Astrocyte (in vitro differentiated cells and primary cell): ENCODE results near the gene KRTAP7-1. TPM values are rescaled to one million over a fixed set of nuclear protein-coding genes. Genes with fewer than 3 reads are reported as not detected.

Experiments used
- DNase-seq: peaks from one replicate; pipeline ENCODE4 v3.0.0-alpha.2; 2010; ENCODE audit warnings: low read depth
- FAIRE-seq: peaks from 2 replicates; lab custom pipeline; 2011; peaks lifted over from hg19 to GRCh38; lab: Jason Lieb, UNC
- H2AFZ ChIP-seq: 2 replicates; pipeline ENCODE4 v1.6.0; 2012; ENCODE audit warnings: low read depth, low read length, inconsistent platforms
- H3K27ac ChIP-seq: 2 replicates; pipeline ENCODE4 v1.5.1; 2011; ENCODE audit warnings: low read depth, low read length, inconsistent platforms
- H3K27me3 ChIP-seq: 2 replicates; pipeline ENCODE4 v1.6.0; 2011; ENCODE audit warnings: low read length, inconsistent platforms; ENCODE audit not compliant: insufficient read depth
- H3K36me3 ChIP-seq: 2 replicates; pipeline ENCODE4 v1.5.1; 2011; ENCODE audit warnings: low read length, inconsistent platforms; ENCODE audit not compliant: insufficient read depth
- H3K4me1 ChIP-seq: 2 replicates; pipeline ENCODE4 v1.5.1; 2011; ENCODE audit warnings: low read length, inconsistent platforms; ENCODE audit not compliant: insufficient read depth
- H3K4me2 ChIP-seq: 2 replicates; pipeline ENCODE4 v1.6.0; 2012; ENCODE audit warnings: low read length, inconsistent platforms
- H3K4me3 ChIP-seq: 2 replicates; pipeline ENCODE4 v1.5.1; 2011; ENCODE audit warnings: low read depth, mild to moderate bottlenecking, low read length, inconsistent platforms; ENCODE audit not compliant: insufficient read depth
- H3K79me2 ChIP-seq: 2 replicates; pipeline ENCODE4 v1.6.0; 2012; ENCODE audit warnings: mild to moderate bottlenecking, low read length, inconsistent platforms; ENCODE audit not compliant: insufficient read depth
- H3K9ac ChIP-seq: 2 replicates; pipeline ENCODE4 v1.6.0; 2012; ENCODE audit warnings: mild to moderate bottlenecking, low read length, inconsistent platforms
- H3K9me3 ChIP-seq: 2 replicates; pipeline ENCODE4 v1.5.1; 2012; ENCODE audit warnings: low read depth, mild to moderate bottlenecking, low read length, inconsistent platforms; ENCODE audit not compliant: insufficient read depth
- H4K20me1 ChIP-seq: 2 replicates; pipeline ENCODE4 v1.6.0; 2012; ENCODE audit warnings: low read length, inconsistent platforms; ENCODE audit not compliant: insufficient read depth
- H3K27ac Mint-ChIP-seq: one replicate; pipeline ENCODE4 v1.8.0; 2021; ENCODE audit warnings: mild to moderate bottlenecking, mixed read lengths; ENCODE audit not compliant: unreplicated experiment
- H3K27me3 Mint-ChIP-seq: one replicate; pipeline ENCODE4 v1.8.0; 2021; ENCODE audit warnings: low read depth, mixed read lengths; ENCODE audit not compliant: unreplicated experiment
- H3K36me3 Mint-ChIP-seq: one replicate; pipeline ENCODE4 v1.8.0; 2021; ENCODE audit warnings: low read depth, mixed read lengths; ENCODE audit not compliant: unreplicated experiment
- H3K4me1 Mint-ChIP-seq: one replicate; pipeline ENCODE4 v1.8.0; 2021; ENCODE audit warnings: low read depth, mixed read lengths; ENCODE audit not compliant: unreplicated experiment
- H3K4me3 Mint-ChIP-seq: one replicate; pipeline ENCODE4 v1.8.0; 2021; ENCODE audit warnings: mild to moderate bottlenecking, moderate library complexity, mixed read lengths; ENCODE audit not compliant: unreplicated experiment
- H3K9me3 Mint-ChIP-seq: one replicate; pipeline ENCODE4 v1.8.0; 2021; ENCODE audit warnings: mild to moderate bottlenecking, mixed read lengths; ENCODE audit not compliant: unreplicated experiment
- CTCF ChIP-seq: IDR thresholded peaks from 2 replicates; pipeline ENCODE4 v1.5.1; 2011; ENCODE audit warnings: low read depth, mild to moderate bottlenecking, inconsistent platforms, low read length, moderate library complexity; ENCODE audit not compliant: insufficient read depth
- EZH2 ChIP-seq: IDR thresholded peaks from 2 replicates; pipeline ENCODE4 v1.6.1; 2012; ENCODE audit warnings: mild to moderate bottlenecking, low read length, inconsistent platforms; ENCODE audit not compliant: insufficient read depth
- total RNA-seq: library from RNA; stranded (reverse); gene quantifications from 2 replicates; pipeline ENCODE4 v1.2.1, GENCODE V29; 2021

Gene KRTAP7-1
- total RNA-seq, 1 donor from 2014 or later = not detected

GRCh38 chr21:30842990-30843389 lies 13.4 kb upstream of the KRTAP7-1 start:
- DNase-seq = no peak
- no peaks in the 10 kb centered on the region for H3K4me1 Mint-ChIP-seq

GRCh38 chr21:30839304-30839703 lies 9.7 kb upstream of the KRTAP7-1 start:
- H4K20me1 ChIP-seq = no peaks in the 10 kb centered on the region
- no peak overlapping the region for H3K27ac ChIP-seq
- Mint-ChIP-seq H3K4me1 (no peaks in the 10 kb centered on the region), H3K4me3 (no peak overlapping the region), H3K36me3 (no peaks in the 10 kb centered on the region), H3K27me3 (no peaks in the 10 kb centered on the region), H3K27ac (no peak overlapping the region), H3K9me3 (no peaks in the 10 kb centered on the region)
- H3K79me2 ChIP-seq = no peaks in the 10 kb centered on the region
- H3K36me3 ChIP-seq = no peaks in the 10 kb centered on the region
- H3K9me3 ChIP-seq = peaks cover 2% of the 10 kb centered on the region
- DNase-seq = no peak
- no peak overlapping the region for H3K9ac ChIP-seq
- H3K4me2 ChIP-seq = no peak overlapping the region
- FAIRE-seq = no peak
- no peaks in the 10 kb centered on the region for H3K27me3 ChIP-seq
- H3K4me3 ChIP-seq = no peak overlapping the region
- H3K4me1 ChIP-seq = no peaks in the 10 kb centered on the region
- TF ChIP-seq CTCF = peak; percentile 13
- TF ChIP-seq EZH2 = no peak
- H2AFZ ChIP-seq = no peak overlapping the region

More at GRCh38 chr21:30842990-30843389, 13.4 kb upstream of the KRTAP7-1 start:
- Histone ChIP-seq H3K4me1 (no peaks in the 10 kb centered on the region), H3K9me3 (peaks cover under 1% of the 10 kb centered on the region), H3K4me3 (no peak overlapping the region), H4K20me1 (no peaks in the 10 kb centered on the region), H3K36me3 (no peaks in the 10 kb centered on the region), H2AFZ (no peak overlapping the region), H3K27ac (no peak overlapping the region), H3K4me2 (no peak overlapping the region), H3K27me3 (no peaks in the 10 kb centered on the region), H3K79me2 (no peaks in the 10 kb centered on the region), H3K9ac (no peak overlapping the region)
- no peak overlapping the region for H3K4me3 Mint-ChIP-seq
- H3K27me3 Mint-ChIP-seq = no peaks in the 10 kb centered on the region
- no peak for FAIRE-seq
- H3K9me3 Mint-ChIP-seq = no peaks in the 10 kb centered on the region
- TF ChIP-seq CTCF (no peak), EZH2 (no peak)
- H3K36me3 Mint-ChIP-seq = no peaks in the 10 kb centered on the region
- H3K27ac Mint-ChIP-seq = no peak overlapping the region

- no peak for FAIRE-seq
- Histone ChIP-seq H3K4me2 (no peak overlapping the region), H3K27ac (no peak overlapping the region), H3K79me2 (no peaks in the 10 kb centered on the region), H4K20me1 (no peaks in the 10 kb centered on the region), H3K27me3 (no peaks in the 10 kb centered on the region), H3K4me3 (no peak overlapping the region), H3K9ac (no peak overlapping the region), H3K9me3 (peaks cover 2% of the 10 kb centered on the region), H2AFZ (no peak overlapping the region), H3K36me3 (no peaks in the 10 kb centered on the region), H3K4me1 (no peaks in the 10 kb centered on the region)
- no peak for TF ChIP-seq EZH2
- TF ChIP-seq CTCF = no peak
- Mint-ChIP-seq H3K9me3 (no peaks in the 10 kb centered on the region), H3K27me3 (no peaks in the 10 kb centered on the region), H3K4me3 (no peak overlapping the region), H3K27ac (no peak overlapping the region), H3K36me3 (no peaks in the 10 kb centered on the region), H3K4me1 (no peaks in the 10 kb centered on the region)
- DNase-seq = no peak
Measured at GRCh38 chr21:30838536-30838935, 9.0 kb upstream of the KRTAP7-1 start.
